ENCODE data around the gene SMPDL3B.

SMPDL3B gene

GRCh38 chr1:27971674-27972073, 36.9 kb downstream of the SMPDL3B start:
- no peak for DNase-seq (ENCODE audit: extremely low spot score)
- POLR2A ChIA-PET: no interaction called here
- TF ChIP-seq CTCF (IDR thresholded peaks at IDR 0.05; ENCODE audit: control extremely low read depth, extremely low read depth, low read depth, missing control alignments): no peak
- CTCF ChIA-PET: interaction anchor here (1.0 to 11.4 kb wide), 7 partner anchors 9 to 302 kb away, joined by 3 to 78 read pairs (median 6); partner anchors contain the start of gene XKR8

- POLR2A ChIA-PET: no interaction called here
- CTCF ChIA-PET: interaction anchor here (1.0 to 11.4 kb wide), 6 partner anchors 13 to 303 kb away, joined by 3 to 78 read pairs (median 5); partner anchors contain the start of gene XKR8
- no peak for TF ChIP-seq CTCF (IDR thresholded peaks at IDR 0.05; ENCODE audit: control extremely low read depth, extremely low read depth, low read depth, missing control alignments)
- no peak for DNase-seq (ENCODE audit: extremely low spot score)
These were observed 37.3 kb downstream of the SMPDL3B start for GRCh38 chr1:27972141-27972540.

- TF ChIP-seq CTCF (IDR thresholded peaks at IDR 0.05; ENCODE audit: control extremely low read depth, extremely low read depth, low read depth, missing control alignments): no peak
- DNase-seq (ENCODE audit: extremely low spot score): no peak
- CTCF ChIA-PET: interaction anchor here (1.0 to 11.4 kb wide), 5 partner anchors 7 to 116 kb away, joined by 3 to 78 read pairs (median 3); no protein-coding TSS in a partner anchor
- POLR2A ChIA-PET: no interaction called here
These were observed 39.1 kb downstream of the SMPDL3B start for GRCh38 chr1:27973771-27974416.

- no peak for TF ChIP-seq CTCF (IDR thresholded peaks at IDR 0.05; ENCODE audit: control extremely low read depth, extremely low read depth, low read depth, missing control alignments)
- ChIA-PET CTCF (interaction anchor here (1.1 to 11.4 kb wide), 6 partner anchors 8 to 117 kb away, joined by 3 to 78 read pairs (median 3); no protein-coding TSS in a partner anchor), POLR2A (no interaction called here)
- no peak for DNase-seq (ENCODE audit: extremely low spot score)
These were observed 39.6 kb downstream of the SMPDL3B start for GRCh38 chr1:27974417-27974781.

GRCh38 chr1:27979151-27979858, 44.5 kb downstream of the SMPDL3B start:
- ChIA-PET POLR2A (no interaction called here), CTCF (interaction anchor here (0.8 to 11.4 kb wide), 18 partner anchors 8 to 230 kb away, joined by 3 to 78 read pairs (median 5); no protein-coding TSS in a partner anchor)
- peak; percentile 15 for TF ChIP-seq CTCF (IDR thresholded peaks at IDR 0.05; ENCODE audit: control extremely low read depth, extremely low read depth, low read depth, missing control alignments)
- DNase-seq (ENCODE audit: extremely low spot score): peak; percentile 39

GRCh38 chr1:27979859-27980201, 45.0 kb downstream of the SMPDL3B start:
- CTCF ChIA-PET: interaction anchor here (0.8 to 11.4 kb wide), 22 partner anchors 9 to 310 kb away, joined by 3 to 78 read pairs (median 5); no protein-coding TSS in a partner anchor
- peak; percentile 2 for TF ChIP-seq CTCF (IDR thresholded peaks at IDR 0.05; ENCODE audit: control extremely low read depth, extremely low read depth, low read depth, missing control alignments)
- DNase-seq (ENCODE audit: extremely low spot score): no peak
- POLR2A ChIA-PET: no interaction called here
